Mesendoderm (in vitro differentiated cells): ENCODE results near the gene NOS1.

Source experiments
- DNase-seq: peaks from one replicate; pipeline ENCODE4 v3.0.0; 2013
- H2AK5ac ChIP-seq: 2 replicates; pipeline ENCODE4 v1.6.1; 2013; ENCODE audit warnings: low read length, inconsistent platforms
- H2BK120ac ChIP-seq: 2 replicates; pipeline ENCODE4 v1.6.1; 2013; ENCODE audit warnings: low read depth, mild to moderate bottlenecking, low read length, moderate library complexity, mixed read lengths
- H2BK15ac ChIP-seq: replicated peaks from 2 replicates; pipeline ENCODE4 v1.6.1; 2013; ENCODE audit warnings: low read depth, mild to moderate bottlenecking, moderate library complexity
- H2BK5ac ChIP-seq: 2 replicates; pipeline ENCODE4 v1.6.1; 2013; ENCODE audit warnings: low read length, inconsistent platforms
- H3K18ac ChIP-seq: 2 replicates; pipeline ENCODE4 v1.6.1; 2013; ENCODE audit warnings: mild to moderate bottlenecking, low read length, mixed read lengths
- H3K23ac ChIP-seq: one replicate; pipeline ENCODE4 v1.6.1; 2013; ENCODE audit warnings: low read length
- H3K27ac ChIP-seq: 2 replicates; pipeline ENCODE4 v1.5.1; 2013; ENCODE audit warnings: low read depth, mild to moderate bottlenecking, inconsistent platforms, low read length, moderate library complexity
- H3K27me3 ChIP-seq: 2 replicates; pipeline ENCODE4 v1.6.1; 2013; ENCODE audit warnings: low read length, control low read depth, mild to moderate bottlenecking, inconsistent platforms; ENCODE audit not compliant: insufficient read depth, poor library complexity
- H3K36me3 ChIP-seq: 2 replicates; pipeline ENCODE4 v1.6.1; 2013; ENCODE audit warnings: low read length, inconsistent platforms; ENCODE audit not compliant: control insufficient read depth, insufficient read depth
- H3K4ac ChIP-seq: one replicate; pipeline ENCODE4 v1.6.1; 2013; ENCODE audit warnings: low read depth, mild to moderate bottlenecking, low read length, moderate library complexity
- H3K4me1 ChIP-seq: 2 replicates; pipeline ENCODE4 v1.6.1; 2013; ENCODE audit warnings: low read depth, low read length, inconsistent platforms; ENCODE audit not compliant: control insufficient read depth
- H3K4me2 ChIP-seq: 2 replicates; pipeline ENCODE4 v1.6.1; 2013; ENCODE audit warnings: low read length
- H3K4me3 ChIP-seq: 2 replicates; pipeline ENCODE4 v1.5.1; 2013; ENCODE audit warnings: mild to moderate bottlenecking, low read length
- H3K56ac ChIP-seq: one replicate; pipeline ENCODE4 v1.6.1; 2013; ENCODE audit warnings: low read length
- H3K79me1 ChIP-seq: 2 replicates; pipeline ENCODE4 v1.6.1; 2013; ENCODE audit warnings: low read length, inconsistent platforms
- H3K79me2 ChIP-seq: 2 replicates; pipeline ENCODE4 v1.6.1; 2013; ENCODE audit warnings: mild to moderate bottlenecking, low read length; ENCODE audit not compliant: control insufficient read depth, insufficient read depth
- H3K9ac ChIP-seq: 2 replicates; pipeline ENCODE4 v1.6.1; 2013; ENCODE audit warnings: low read length, inconsistent platforms
- H4K5ac ChIP-seq: one replicate; pipeline ENCODE4 v1.6.1; 2013; ENCODE audit warnings: low read length
- H4K8ac ChIP-seq: one replicate; pipeline ENCODE4 v1.6.1; 2013; ENCODE audit warnings: low read depth, mild to moderate bottlenecking, control low read depth, low read length, moderate library complexity
- WGBS: extraction: QIAGEN DNeasy Blood & Tissue Kit; methylation state at CpG from one replicate; pipeline ENCODE4 v1.1.7; 2013; ENCODE audit warnings: low lambda C conversion rate, missing lambda C conversion rate; ENCODE audit not compliant: insufficient coverage; ENCODE audit errors: extremely low coverage; 5-methylcytosine and 5-hydroxymethylcytosine counted together

NOS1 gene

GRCh38 chr12:117168976-117169375, 192.4 kb downstream of the NOS1 start:
- Histone ChIP-seq H3K27ac (no peak overlapping the region), H2BK15ac (no peak overlapping the region), H3K27me3 (no peaks in the 10 kb centered on the region), H2AK5ac (no peak overlapping the region), H2BK5ac (no peak overlapping the region), H4K8ac (no peak overlapping the region), H3K79me1 (peaks cover 1% of the 10 kb centered on the region), H3K56ac (no peak overlapping the region), H3K18ac (no peak overlapping the region), H3K4me2 (no peak overlapping the region), H4K5ac (no peak overlapping the region), H3K36me3 (peaks cover 6% of the 10 kb centered on the region), H3K79me2 (no peaks in the 10 kb centered on the region), H3K4ac (no peak overlapping the region), H2BK120ac (no peak overlapping the region), H3K9ac (no peak overlapping the region), H3K4me3 (no peak overlapping the region), H3K4me1 (no peaks in the 10 kb centered on the region), H3K23ac (no peak overlapping the region)
- no peak for DNase-seq
- no CpG with 5 or more reads among the region's 3 CpGs for WGBS

GRCh38 chr12:117167769-117168168, 193.7 kb downstream of the NOS1 start:
- Histone ChIP-seq H2BK15ac (no peak overlapping the region), H3K36me3 (peaks cover 6% of the 10 kb centered on the region), H2AK5ac (no peak overlapping the region), H3K4ac (no peak overlapping the region), H4K5ac (no peak overlapping the region), H3K4me2 (no peak overlapping the region), H2BK120ac (no peak overlapping the region), H3K23ac (no peak overlapping the region), H3K79me1 (peaks cover 1% of the 10 kb centered on the region), H3K27ac (no peak overlapping the region), H3K56ac (no peak overlapping the region), H3K79me2 (no peaks in the 10 kb centered on the region), H3K4me3 (no peak overlapping the region), H3K18ac (no peak overlapping the region), H3K9ac (no peak overlapping the region), H3K4me1 (no peaks in the 10 kb centered on the region), H2BK5ac (no peak overlapping the region), H4K8ac (no peak overlapping the region), H3K27me3 (no peaks in the 10 kb centered on the region)
- WGBS: no CpG with 5 or more reads among the region's 4 CpGs
- no peak for DNase-seq

- H4K5ac ChIP-seq: no peak overlapping the region
- H3K4ac ChIP-seq: no peak overlapping the region
- no peak overlapping the region for H2BK120ac ChIP-seq
- H3K56ac ChIP-seq: no peak overlapping the region
- no peak overlapping the region for H3K23ac ChIP-seq
- H3K9ac ChIP-seq: no peak overlapping the region
- no peak overlapping the region for H4K8ac ChIP-seq
- H3K79me1 ChIP-seq: peaks cover 1% of the 10 kb centered on the region
- no peaks in the 10 kb centered on the region for H3K4me1 ChIP-seq
- no peak overlapping the region for H3K4me2 ChIP-seq
- H3K4me3 ChIP-seq: no peak overlapping the region
- H3K36me3 ChIP-seq: peaks cover 12% of the 10 kb centered on the region
- H3K79me2 ChIP-seq: no peaks in the 10 kb centered on the region
- no peak overlapping the region for H2BK5ac ChIP-seq
- no CpG with 5 or more reads among the region's 4 CpGs for WGBS
- no peak overlapping the region for H3K27ac ChIP-seq
- H3K27me3 ChIP-seq: no peaks in the 10 kb centered on the region
- H2BK15ac ChIP-seq: no peak overlapping the region
- DNase-seq: no peak
- H3K18ac ChIP-seq: no peak overlapping the region
- H2AK5ac ChIP-seq: no peak overlapping the region
These were observed 195.3 kb downstream of the NOS1 start for GRCh38 chr12:117166107-117166506.

- Histone ChIP-seq H3K4me2 (no peak overlapping the region), H2BK120ac (no peak overlapping the region), H2BK5ac (no peak overlapping the region), H3K4ac (no peak overlapping the region), H3K23ac (no peak overlapping the region), H3K9ac (no peak overlapping the region), H4K5ac (no peak overlapping the region), H3K79me1 (peaks cover 1% of the 10 kb centered on the region), H3K56ac (no peak overlapping the region), H3K27me3 (no peaks in the 10 kb centered on the region), H3K18ac (no peak overlapping the region), H3K4me1 (no peaks in the 10 kb centered on the region), H4K8ac (no peak overlapping the region), H2AK5ac (no peak overlapping the region), H3K27ac (no peak overlapping the region), H3K79me2 (no peaks in the 10 kb centered on the region), H2BK15ac (no peak overlapping the region), H3K36me3 (peaks cover 12% of the 10 kb centered on the region), H3K4me3 (no peak overlapping the region)
- no peak for DNase-seq
- WGBS: no CpG with 5 or more reads among the region's 5 CpGs
These were observed 196.1 kb downstream of the NOS1 start for GRCh38 chr12:117165342-117165741.

GRCh38 chr12:117162633-117163032, 198.8 kb downstream of the NOS1 start:
- Histone ChIP-seq H2BK15ac (no peak overlapping the region), H3K79me2 (no peaks in the 10 kb centered on the region), H4K8ac (no peak overlapping the region), H2BK5ac (no peak overlapping the region), H3K4me3 (no peak overlapping the region), H3K27me3 (no peaks in the 10 kb centered on the region), H2AK5ac (no peak overlapping the region), H3K4me1 (no peaks in the 10 kb centered on the region), H3K9ac (no peak overlapping the region), H3K36me3 (peaks cover 15% of the 10 kb centered on the region), H3K56ac (no peak overlapping the region), H4K5ac (no peak overlapping the region), H3K27ac (no peak overlapping the region), H2BK120ac (no peak overlapping the region), H3K4me2 (no peak overlapping the region), H3K18ac (no peak overlapping the region), H3K4ac (no peak overlapping the region), H3K23ac (no peak overlapping the region), H3K79me1 (peaks cover 1% of the 10 kb centered on the region)
- no CpG with 5 or more reads among the region's 7 CpGs for WGBS
- DNase-seq: no peak

- Histone ChIP-seq H3K56ac (no peak overlapping the region), H3K23ac (no peak overlapping the region), H4K8ac (no peak overlapping the region), H3K27me3 (no peaks in the 10 kb centered on the region), H3K27ac (no peak overlapping the region), H2BK5ac (no peak overlapping the region), H3K4ac (no peak overlapping the region), H2BK15ac (no peak overlapping the region), H3K18ac (no peak overlapping the region), H3K4me1 (no peaks in the 10 kb centered on the region), H3K36me3 (peaks cover 15% of the 10 kb centered on the region), H3K4me3 (no peak overlapping the region), H4K5ac (no peak overlapping the region), H3K9ac (no peak overlapping the region), H3K79me2 (no peaks in the 10 kb centered on the region), H3K4me2 (no peak overlapping the region), H2AK5ac (no peak overlapping the region), H3K79me1 (peaks cover 1% of the 10 kb centered on the region), H2BK120ac (no peak overlapping the region)
- DNase-seq: no peak
- WGBS: no CpG with 5 or more reads among the region's 8 CpGs
These were observed 199.3 kb downstream of the NOS1 start for GRCh38 chr12:117162167-117162539.
